Keratinocyte (primary cell): ENCODE results near the gene RBM26. TPM values are rescaled to one million over a fixed set of nuclear protein-coding genes. Genes with fewer than 3 reads are reported as not detected.

Experiments
- DNase-seq: peaks from one replicate; pipeline ENCODE4 v3.0.0-alpha.2; 2011; ENCODE audit warnings: low read depth, missing footprints, low spot score
- FAIRE-seq: peaks from 2 replicates; lab custom pipeline; 2011; peaks lifted over from hg19 to GRCh38; lab: Jason Lieb, UNC
- H2AFZ ChIP-seq: 2 replicates; pipeline ENCODE4 v1.6.0; 2012; ENCODE audit warnings: low read length, control low read depth, inconsistent platforms; ENCODE audit not compliant: control insufficient read depth
- H3K27ac ChIP-seq: 2 replicates; pipeline ENCODE4 v1.5.1; 2011; ENCODE audit warnings: low read length; ENCODE audit not compliant: control insufficient read depth, insufficient read depth
- H3K27me3 ChIP-seq: 3 replicates; pipeline ENCODE4 v1.6.0; 2011; ENCODE audit warnings: low read length; ENCODE audit not compliant: control insufficient read depth, insufficient read depth; ENCODE audit errors: extremely low read depth
- H3K36me3 ChIP-seq, 2 experiments: 2 replicates in 1 of 2; 3 replicates in 1 of 2; pipeline ENCODE4 v1.5.1; 2011; ENCODE audit warnings: low read length in 2 of 2, mild to moderate bottlenecking in 1 of 2; ENCODE audit not compliant: control insufficient read depth in 2 of 2, insufficient read depth in 2 of 2; ENCODE audit errors: extremely low read depth in 1 of 2
- H3K4me1 ChIP-seq: 3 replicates; pipeline ENCODE4 v1.5.1; 2011; ENCODE audit warnings: low read length; ENCODE audit not compliant: control insufficient read depth, insufficient read depth; ENCODE audit errors: extremely low read depth
- H3K4me2 ChIP-seq: 3 replicates; pipeline ENCODE4 v1.6.0; 2011; ENCODE audit warnings: low read depth, low read length; ENCODE audit not compliant: control insufficient read depth, insufficient read depth; ENCODE audit errors: extremely low read depth
- H3K4me3 ChIP-seq, 3 experiments: fragments of 200-600 bp in 1 of 3; sonication (generic) in 1 of 3; 2 replicates in 2 of 3; 3 replicates in 1 of 3; pipeline ENCODE4 v1.5.1; 2011 to 2016; ENCODE audit warnings: low read length in 3 of 3, mild to moderate bottlenecking in 3 of 3, control low read depth in 2 of 3, inconsistent platforms in 1 of 3, low read depth in 1 of 3, mixed read lengths in 1 of 3, mixed run types in 1 of 3, moderate library complexity in 1 of 3; ENCODE audit not compliant: control insufficient read depth in 2 of 3, insufficient read depth in 2 of 3; ENCODE audit errors: extremely low read depth in 1 of 3
- H3K79me2 ChIP-seq: 2 replicates; pipeline ENCODE4 v1.6.0; 2012; ENCODE audit warnings: low read length; ENCODE audit not compliant: control insufficient read depth, insufficient read depth
- H3K9ac ChIP-seq: 3 replicates; pipeline ENCODE4 v1.6.0; 2011; ENCODE audit warnings: low read length; ENCODE audit not compliant: control insufficient read depth, insufficient read depth; ENCODE audit errors: extremely low read depth
- H3K9me1 ChIP-seq: 3 replicates; pipeline ENCODE4 v1.6.0; 2011; ENCODE audit warnings: low read length; ENCODE audit not compliant: control insufficient read depth, insufficient read depth; ENCODE audit errors: extremely low read depth
- H3K9me3 ChIP-seq: 2 replicates; pipeline ENCODE4 v1.5.1; 2012; ENCODE audit warnings: low read depth, low read length; ENCODE audit not compliant: control insufficient read depth
- H4K20me1 ChIP-seq: 3 replicates; pipeline ENCODE4 v1.6.0; 2011; ENCODE audit warnings: low read length; ENCODE audit not compliant: control insufficient read depth, insufficient read depth; ENCODE audit errors: extremely low read depth
- CTCF ChIP-seq, 3 experiments: IDR thresholded peaks in 1 of 3; conservative IDR thresholded peaks in 1 of 3; optimal IDR thresholded peaks in 1 of 3; 2 replicates in 2 of 3; 3 replicates in 1 of 3; pipeline versions ENCODE3 to v1.5.1; 2011; ENCODE audit warnings: low read length in 3 of 3, mild to moderate bottlenecking in 3 of 3, moderate library complexity in 2 of 3, control low read depth in 1 of 3, inconsistent platforms in 1 of 3; ENCODE audit not compliant: insufficient read depth in 2 of 3; ENCODE audit errors: extremely low read depth in 1 of 3
- EZH2 ChIP-seq: IDR thresholded peaks from one replicate; pipeline ENCODE4 v1.6.1; 2012; ENCODE audit warnings: inconsistent platforms, mild to moderate bottlenecking, low read length, moderate library complexity
- dilution Hi-C: fragments of 300-500 bp; cut with MboI; formaldehyde crosslinking; loops from one replicate; pipeline ENCODE4 v1.7.0; 2020; ENCODE audit warnings: low sequenced_read_pairs; ENCODE audit not compliant: extremely low pct_ligation_motif_present
- polyA plus RNA-seq, 5 experiments: library from polyadenylated mRNA; depleted of rRNA in 3 of 5; stranded (reverse) in 3 of 5; stranded (forward) in 1 of 5; unstranded in 1 of 5; fragments of >200 nt; gene quantifications; 1 replicate in 1 of 5; 2 replicates in 3 of 5; 3 replicates in 1 of 5; pipeline versions ENCODE4 v1.2.1 to v1.2.3, GENCODE V29; 2011 to 2012; ENCODE audit warnings: missing spikeins in 2 of 5, low read depth in 1 of 5, low replicate concordance in 1 of 5

The RBM26 gene
- polyA plus RNA-seq, 1 donor (not counting 4 experiments of a cell fraction or from before 2014, with no cell fraction given), result 28.4 TPM

DNA sequence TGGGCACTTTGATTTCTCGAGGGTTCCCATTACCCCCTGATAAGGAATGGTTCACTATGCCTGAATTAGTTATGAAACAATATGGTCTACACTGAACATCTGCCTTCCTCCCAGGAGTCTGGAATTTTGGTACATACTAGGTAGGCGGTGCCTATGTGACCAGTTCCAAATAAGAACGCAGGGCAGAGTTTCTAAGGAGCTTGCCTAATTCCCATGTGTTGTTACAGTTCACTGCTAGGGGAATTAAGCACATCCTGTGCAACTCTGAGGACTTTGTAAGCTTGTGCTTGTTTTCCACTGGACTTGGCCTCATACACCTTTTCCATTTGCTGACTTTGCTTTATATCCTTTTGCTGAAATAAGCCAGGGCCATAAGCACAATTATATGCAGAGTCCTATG is 29.2 kb downstream of the RBM26 start:
- H3K27me3 ChIP-seq, result no peaks in the 10 kb centered on the region
- H3K9ac ChIP-seq, result no peak overlapping the region
- no peaks in the 10 kb centered on the region for H4K20me1 ChIP-seq
- no peak for DNase-seq
- H3K4me3 ChIP-seq, result no peak overlapping the region
- no peak overlapping the region for H3K4me2 ChIP-seq
- dilution Hi-C loops, result no loop called here
- peaks cover 8 to 10% of the 10 kb centered on the region in 2 experiments for H3K36me3 ChIP-seq
- no peak overlapping the region for H3K27ac ChIP-seq
- H3K4me1 ChIP-seq, result peaks cover 3% of the 10 kb centered on the region
- H3K9me3 ChIP-seq, result no peaks in the 10 kb centered on the region
- no peaks in the 10 kb centered on the region for H3K9me1 ChIP-seq
- FAIRE-seq, result no peak
- no peak overlapping the region for H2AFZ ChIP-seq
- peaks cover 31% of the 10 kb centered on the region for H3K79me2 ChIP-seq
- TF ChIP-seq EZH2, result no peak
- TF ChIP-seq CTCF (optimal IDR thresholded peaks at IDR 0.05 in 1 of 3, IDR thresholded peaks at IDR 0.05 in 1 of 3, conservative IDR thresholded peaks at IDR 0.05 in 1 of 3; ENCODE audit: extremely low read depth in 1 of 3, insufficient read depth in 2 of 3, low read length in 3 of 3), result no peak

DNA sequence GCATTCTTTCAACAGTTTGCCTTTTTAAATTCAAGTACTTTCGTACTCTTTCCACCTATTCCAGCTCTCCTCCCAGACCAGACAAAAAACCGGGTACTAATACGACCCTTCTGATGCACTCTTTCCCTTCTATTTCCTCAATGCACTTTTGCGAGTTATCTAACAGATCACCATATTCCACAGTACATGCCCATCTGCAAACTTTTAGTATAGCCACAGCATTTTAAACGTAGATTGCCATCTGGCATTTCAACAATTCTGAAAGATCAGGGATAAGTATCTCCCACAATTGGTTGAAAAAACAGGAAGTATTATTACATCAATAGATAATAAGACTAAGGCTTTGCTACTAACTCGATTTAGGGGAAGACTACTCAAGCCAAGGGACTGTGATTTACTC is 31.5 kb downstream of the RBM26 start:
- Histone ChIP-seq H3K9me1 (no peaks in the 10 kb centered on the region), H2AFZ (no peak overlapping the region), H4K20me1 (no peaks in the 10 kb centered on the region), H3K79me2 (peaks cover 10% of the 10 kb centered on the region), H3K4me3 (no peak overlapping the region), H3K4me2 (no peak overlapping the region), H3K9me3 (no peaks in the 10 kb centered on the region), H3K27me3 (no peaks in the 10 kb centered on the region), H3K27ac (no peak overlapping the region), H3K9ac (no peak overlapping the region), H3K36me3 (peaks cover 10% of the 10 kb centered on the region in 2 experiments), H3K4me1 (no peaks in the 10 kb centered on the region)
- FAIRE-seq (no peak), DNase-seq (no peak)
- dilution Hi-C loops, result no loop called here
- TF ChIP-seq CTCF (optimal IDR thresholded peaks at IDR 0.05 in 1 of 3, IDR thresholded peaks at IDR 0.05 in 1 of 3, conservative IDR thresholded peaks at IDR 0.05 in 1 of 3; ENCODE audit: extremely low read depth in 1 of 3, insufficient read depth in 2 of 3, low read length in 3 of 3) (no peak), EZH2 (no peak)
